Kidney epithelial cell (primary cell): Measurements from ENCODE around the gene AP1B1. TPM values are rescaled to one million over a fixed set of nuclear protein-coding genes. Genes with fewer than 3 reads are reported as not detected.

ENCODE experiments used
- DNase-seq: peaks from one replicate; pipeline ENCODE4 v3.0.0-alpha.2; 2010; ENCODE audit warnings: low read depth
- H3K27me3 ChIP-seq: 2 replicates; pipeline ENCODE4 v1.6.0; 2011; ENCODE audit warnings: low read length; ENCODE audit not compliant: control insufficient read depth, insufficient read depth
- H3K36me3 ChIP-seq: 2 replicates; pipeline ENCODE4 v1.5.1; 2011; ENCODE audit warnings: low read length; ENCODE audit not compliant: control insufficient read depth, insufficient read depth
- H3K4me3 ChIP-seq: 2 replicates; pipeline ENCODE4 v1.5.1; 2011; ENCODE audit warnings: low read depth, mild to moderate bottlenecking, control low read depth, low read length
- CTCF ChIP-seq: IDR thresholded peaks from 2 replicates; pipeline ENCODE4 v1.5.1; 2011; ENCODE audit warnings: mild to moderate bottlenecking, moderate library complexity, low read length, control low read depth, inconsistent platforms; ENCODE audit not compliant: insufficient read depth, poor library complexity, severe bottlenecking
- total RNA-seq: library from RNA; depleted of rRNA; stranded (reverse); fragments of >200 nt; gene quantifications from 2 replicates; pipeline ENCODE4 v1.2.3, GENCODE V29; 2015

Gene AP1B1
- total RNA-seq, 1 donor from 2014 or later, result 65.2 TPM

GRCh38 chr22:29306835-29307595, 81.4 kb downstream of the AP1B1 start:
- no peak for DNase-seq
- H3K27me3 ChIP-seq, result no peaks in the 10 kb centered on the region

GRCh38 chr22:29306175-29306834, 82.1 kb downstream of the AP1B1 start, which contains the start of gene GAS2L1:
Gene GAS2L1, plus strand, starts transcription at chr22:29306650. Its CDS starts 1,456 bp downstream, at chr22:29308106.
- DNase-seq, result no peak
- Histone ChIP-seq H3K36me3 (no peaks in the 10 kb centered on the region), H3K4me3 (peak within 1 kb of the TSS; percentile 68), H3K27me3 (no peaks in the 10 kb centered on the region)
- peak; percentile 79 for TF ChIP-seq CTCF

More at GRCh38 chr22:29306835-29307595, 81.4 kb downstream of the AP1B1 start:
- Histone ChIP-seq H3K36me3 (no peaks in the 10 kb centered on the region), H3K4me3 (peak overlapping the region; percentile 68)
- TF ChIP-seq CTCF, result no peak

GRCh38 chr22:29305836-29306174, 82.6 kb downstream of the AP1B1 start:
- Histone ChIP-seq H3K36me3 (no peaks in the 10 kb centered on the region), H3K4me3 (no peak overlapping the region), H3K27me3 (no peaks in the 10 kb centered on the region)
- DNase-seq, result no peak
- no peak for TF ChIP-seq CTCF

- Histone ChIP-seq H3K4me3 (no peak overlapping the region), H3K36me3 (peaks cover 2% of the 10 kb centered on the region), H3K27me3 (no peaks in the 10 kb centered on the region)
- TF ChIP-seq CTCF, result no peak
- no peak for DNase-seq
These were observed 85.5 kb downstream of the AP1B1 start for GRCh38 chr22:29302681-29303465.

- TF ChIP-seq CTCF, result no peak
- Histone ChIP-seq H3K36me3 (peaks cover 2% of the 10 kb centered on the region), H3K27me3 (no peaks in the 10 kb centered on the region), H3K4me3 (no peak overlapping the region)
- DNase-seq, result no peak
These were observed 86.0 kb downstream of the AP1B1 start for GRCh38 chr22:29302402-29302680.
